Hematopoietic multipotent progenitor cell (in vitro differentiated cells): ENCODE results near the gene GRAP. TPM values are rescaled to one million over a fixed set of nuclear protein-coding genes. Genes with fewer than 3 reads are reported as not detected.
"Not testable (repeated sequence)": the region's sequence is repeated elsewhere in the genome, so short reads cannot be mapped to it uniquely, and the experiment has no call there.

ENCODE experiments used
- DNase-seq, 3 donors: peaks; one replicate each; pipeline ENCODE4 v3.0.0-alpha.2; 2011 to 2015; ENCODE audit warnings: low read depth in 2 of 3, low spot score in 2 of 3
- total RNA-seq: library from RNA; depleted of rRNA; stranded (reverse); fragments of >200 nt; gene quantifications from one replicate; pipeline ENCODE4 v1.2.3, GENCODE V29; 2012

The GRAP gene
- total RNA-seq, 1 donor, result 22.9 TPM

DNA sequence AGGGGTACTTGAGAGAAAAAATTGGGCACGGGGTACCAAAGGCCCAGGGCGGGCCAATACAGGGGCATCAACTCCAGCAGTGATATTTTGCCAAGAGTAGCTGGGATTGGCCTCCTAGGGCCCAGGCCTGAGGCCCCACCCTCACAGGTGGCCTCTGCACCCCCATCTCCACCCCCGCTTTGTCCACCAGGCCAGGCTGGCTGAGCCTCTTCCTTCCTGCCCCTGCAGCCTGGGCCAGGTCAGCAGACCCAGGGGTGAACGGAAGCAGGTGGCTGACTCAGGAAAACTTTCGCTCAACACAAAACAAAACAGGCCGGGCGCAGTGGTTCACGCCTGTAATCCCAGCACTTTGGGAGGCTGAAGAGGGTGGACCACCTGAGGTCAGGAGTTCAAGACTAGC, 3.7 kb downstream of the GRAP start:
- not testable (repeated sequence) for DNase-seq

- DNase-seq, result not testable (repeated sequence)
Observed at GRCh38 chr17:19042369-19042768, 4.4 kb downstream of the GRAP start.

- not testable (repeated sequence) for DNase-seq
Observed at GRCh38 chr17:19041871-19042270, 4.9 kb downstream of the GRAP start.

GRCh38 chr17:19040350-19040749, 6.4 kb downstream of the GRAP start:
- not testable (repeated sequence) for DNase-seq

- not testable (repeated sequence) for DNase-seq
Observed at GRCh38 chr17:19038730-19039129, 8.0 kb downstream of the GRAP start.

- DNase-seq, result not testable (repeated sequence)
Observed at GRCh38 chr17:19038007-19038406, 8.8 kb downstream of the GRAP start.

- DNase-seq, result not testable (repeated sequence)
Observed at GRCh38 chr17:19037547-19037946, 9.2 kb downstream of the GRAP start.

- not testable (repeated sequence) for DNase-seq
Observed at GRCh38 chr17:19036186-19036585, 10.6 kb downstream of the GRAP start.

GRCh38 chr17:19032377-19032988, 14.3 kb downstream of the GRAP start:
- not testable (repeated sequence) for DNase-seq

DNA sequence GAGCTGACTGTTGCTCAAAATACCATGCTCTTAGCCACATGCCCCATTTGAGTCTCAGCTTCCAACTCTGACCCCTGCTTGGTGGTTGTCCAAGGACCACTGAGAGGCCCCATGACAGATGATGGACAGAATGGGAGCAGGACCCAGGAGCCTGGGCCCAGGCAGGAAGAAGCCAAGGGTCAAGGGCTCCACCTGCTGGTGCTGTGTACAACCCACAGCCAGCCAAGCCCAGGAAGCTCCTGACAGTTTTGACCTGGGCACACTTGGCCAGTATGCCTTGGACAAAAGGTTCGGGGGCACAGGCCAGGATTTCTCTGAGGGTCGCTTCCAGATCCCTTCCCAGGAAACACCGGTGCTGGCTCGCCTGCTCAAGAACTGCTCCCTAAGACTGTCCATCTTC, 15.0 kb downstream of the GRAP start:
- not testable (repeated sequence) for DNase-seq

- DNase-seq, result not testable (repeated sequence)
Observed at GRCh38 chr17:19030771-19031449, 15.8 kb downstream of the GRAP start.

DNA sequence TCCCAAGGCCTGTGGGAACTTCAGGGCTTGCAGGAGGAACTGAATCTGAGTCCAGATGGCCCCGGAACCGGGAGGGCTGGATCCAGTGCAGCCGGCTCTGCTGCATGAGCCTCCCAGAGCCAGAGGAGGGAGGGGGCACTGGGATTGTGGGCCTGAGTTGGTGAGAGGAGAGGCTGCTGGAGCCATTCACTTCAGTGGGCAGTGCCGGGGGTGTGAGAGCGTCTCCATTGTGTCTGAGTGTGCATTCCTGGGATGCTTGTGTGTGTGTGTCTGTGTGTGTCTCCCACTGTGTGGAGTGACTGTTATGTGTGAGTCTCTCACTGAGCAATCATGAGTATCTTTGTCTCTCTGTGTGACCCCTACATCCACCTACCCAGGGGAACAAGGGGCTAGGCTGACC, 17.0 kb downstream of the GRAP start:
- not testable (repeated sequence) for DNase-seq

GRCh38 chr17:19028671-19029070, 18.1 kb downstream of the GRAP start:
- not testable (repeated sequence) for DNase-seq

GRCh38 chr17:19024101-19025078, 22.4 kb downstream of the GRAP start:
- no peak for DNase-seq

- no peak for DNase-seq
Observed at GRCh38 chr17:19023209-19023999, 23.4 kb downstream of the GRAP start.

DNA sequence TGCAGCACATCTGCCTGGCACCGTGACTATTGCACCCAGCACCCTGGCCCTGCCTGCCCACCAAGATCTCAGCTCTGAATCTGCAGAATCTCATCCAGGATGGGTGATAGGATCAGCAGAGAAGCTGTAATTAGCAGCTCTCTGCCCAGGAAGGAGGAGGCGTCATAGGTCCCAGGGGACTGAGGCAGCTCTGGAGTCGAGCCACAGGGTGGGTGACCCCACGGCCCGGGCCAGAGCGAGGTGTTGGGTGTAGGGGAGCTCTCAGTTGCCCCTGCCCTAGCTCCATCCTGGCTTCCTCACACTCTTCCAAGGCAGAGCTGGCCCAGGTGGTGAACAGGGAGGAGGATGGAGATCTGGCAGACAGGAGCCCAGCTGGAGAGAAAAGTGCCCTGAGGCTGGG, 24.0 kb downstream of the GRAP start:
- no peak for DNase-seq

DNA sequence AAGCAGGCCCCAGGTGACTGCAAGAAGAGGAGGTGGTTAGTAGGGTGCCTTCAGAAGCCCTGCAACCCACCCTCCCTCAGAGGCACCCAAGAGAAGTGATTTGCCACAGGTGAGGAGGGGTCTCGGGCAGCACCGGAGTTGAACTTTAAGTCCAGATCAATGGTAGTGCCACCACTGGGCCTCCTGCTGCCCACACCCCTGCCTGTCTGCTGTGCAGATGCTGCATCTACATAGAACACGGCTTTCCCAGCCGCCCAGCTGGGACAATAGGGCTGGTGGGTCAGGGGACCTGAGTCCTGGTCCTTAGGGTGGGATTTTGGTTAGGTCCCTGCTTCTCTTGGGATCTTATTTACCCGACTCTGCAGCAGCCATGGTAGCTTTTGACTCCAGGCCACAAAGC, 24.6 kb downstream of the GRAP start:
- no peak for DNase-seq

DNA sequence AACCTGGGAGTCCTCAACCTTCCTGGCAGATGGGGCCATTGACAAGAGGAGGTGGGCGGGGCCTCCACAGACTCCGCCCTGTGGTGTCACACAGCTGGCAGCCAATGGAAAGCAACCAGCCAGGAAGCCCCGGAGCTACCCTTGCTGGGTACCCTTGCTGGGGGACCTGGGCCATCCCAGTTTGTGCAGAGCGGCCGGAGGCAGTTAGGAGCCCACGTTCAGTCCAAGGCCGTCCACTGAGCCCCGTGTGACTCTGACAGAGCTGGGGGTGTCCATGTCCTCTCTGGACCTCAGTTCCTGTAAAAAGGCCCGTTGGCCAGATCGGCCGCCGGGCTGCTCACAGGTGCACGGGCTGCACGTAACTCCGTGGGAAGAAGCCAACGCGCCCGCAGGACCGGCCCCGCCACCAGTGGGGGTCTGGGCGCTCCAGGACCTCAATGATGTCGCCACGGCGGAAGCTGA, 25.1 kb downstream of the GRAP start:
- DNase-seq, result no peak

GRCh38 chr17:19021011-19021621, 25.6 kb downstream of the GRAP start:
- not testable (repeated sequence) for DNase-seq

DNA sequence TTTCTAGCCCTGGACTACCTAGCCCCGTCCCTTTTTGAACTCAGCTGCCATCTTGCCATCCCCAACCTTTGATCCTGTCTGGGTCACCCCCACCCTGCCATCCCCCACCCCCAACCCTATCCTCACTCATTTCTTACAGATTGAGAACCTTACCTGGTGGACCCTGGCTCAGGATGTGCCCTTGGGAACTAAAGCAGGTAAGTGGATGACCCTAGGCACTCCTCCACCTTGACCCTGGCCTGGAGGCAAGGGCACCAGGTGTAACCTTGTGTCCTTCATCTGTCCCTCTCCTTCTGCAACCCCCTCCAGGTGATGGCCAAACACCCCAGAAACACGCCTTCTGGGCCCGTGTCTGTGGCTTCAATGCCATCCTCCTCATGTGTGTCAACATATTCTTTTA, 26.7 kb downstream of the GRAP start:
- no peak for DNase-seq
